WI38 (cell line): ENCODE data around the gene CCDC152.
"Not testable (repeated sequence)": the region's sequence is repeated elsewhere in the genome, so short reads cannot be mapped to it uniquely, and the experiment has no call there.

ENCODE experiments used
- H3K4me3 ChIP-seq: 2 replicates; pipeline ENCODE4 v1.5.1; 2011; ENCODE audit warnings: low read depth, mild to moderate bottlenecking, control low read depth, low read length
- TF ChIP-seq, protein P1 (sequence below): IDR thresholded peaks from 2 replicates; pipeline ENCODE4 v1.5.1; 2012; ENCODE audit warnings: low read depth, mild to moderate bottlenecking, control low read depth, low read length

The CCDC152 gene

DNA sequence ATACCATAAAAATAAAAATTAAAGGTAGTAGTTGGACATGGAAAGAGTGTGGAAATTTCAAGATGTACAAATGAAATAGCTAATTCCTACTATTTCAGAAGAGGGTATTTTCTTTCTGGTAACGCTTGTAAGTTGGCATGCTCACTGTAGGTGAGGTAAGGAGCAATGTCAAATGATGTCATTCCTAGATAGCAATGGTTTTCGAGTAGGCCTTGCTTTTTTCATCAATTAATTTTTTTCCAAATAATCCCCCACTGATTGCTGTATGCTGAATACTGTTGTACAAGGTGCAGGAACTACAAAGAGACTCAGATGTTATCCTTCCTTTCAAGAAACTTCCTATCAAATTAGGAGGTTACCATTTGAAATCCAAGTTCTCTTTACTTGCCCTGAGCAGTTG, 56.0 kb downstream of the CCDC152 start:
- H3K4me3 ChIP-seq: no peak overlapping the region
- TF ChIP-seq, protein P1, sequence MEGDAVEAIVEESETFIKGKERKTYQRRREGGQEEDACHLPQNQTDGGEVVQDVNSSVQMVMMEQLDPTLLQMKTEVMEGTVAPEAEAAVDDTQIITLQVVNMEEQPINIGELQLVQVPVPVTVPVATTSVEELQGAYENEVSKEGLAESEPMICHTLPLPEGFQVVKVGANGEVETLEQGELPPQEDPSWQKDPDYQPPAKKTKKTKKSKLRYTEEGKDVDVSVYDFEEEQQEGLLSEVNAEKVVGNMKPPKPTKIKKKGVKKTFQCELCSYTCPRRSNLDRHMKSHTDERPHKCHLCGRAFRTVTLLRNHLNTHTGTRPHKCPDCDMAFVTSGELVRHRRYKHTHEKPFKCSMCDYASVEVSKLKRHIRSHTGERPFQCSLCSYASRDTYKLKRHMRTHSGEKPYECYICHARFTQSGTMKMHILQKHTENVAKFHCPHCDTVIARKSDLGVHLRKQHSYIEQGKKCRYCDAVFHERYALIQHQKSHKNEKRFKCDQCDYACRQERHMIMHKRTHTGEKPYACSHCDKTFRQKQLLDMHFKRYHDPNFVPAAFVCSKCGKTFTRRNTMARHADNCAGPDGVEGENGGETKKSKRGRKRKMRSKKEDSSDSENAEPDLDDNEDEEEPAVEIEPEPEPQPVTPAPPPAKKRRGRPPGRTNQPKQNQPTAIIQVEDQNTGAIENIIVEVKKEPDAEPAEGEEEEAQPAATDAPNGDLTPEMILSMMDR: no peak

DNA sequence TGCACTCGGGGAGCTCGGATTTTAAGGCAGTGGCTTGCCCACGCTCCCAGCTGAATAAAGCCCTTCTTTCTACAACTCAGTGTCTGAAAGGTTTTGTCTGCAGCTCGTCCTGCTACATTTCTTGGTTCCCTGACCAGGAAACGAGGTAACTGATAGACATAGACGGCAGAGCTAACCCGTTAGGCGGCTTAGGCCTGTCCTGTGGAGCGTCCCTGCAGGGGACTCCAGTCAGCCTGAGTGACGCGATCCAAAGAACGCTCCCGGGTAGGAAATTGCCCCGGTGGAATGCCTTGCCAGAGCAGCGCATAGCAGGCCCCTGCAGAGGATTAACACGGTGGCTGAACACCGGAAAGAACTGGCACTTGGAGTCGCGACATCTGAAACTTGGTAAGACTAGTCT, 56.9 kb downstream of the CCDC152 start:
- TF ChIP-seq, protein P1: no peak
- no peak overlapping the region for H3K4me3 ChIP-seq

DNA sequence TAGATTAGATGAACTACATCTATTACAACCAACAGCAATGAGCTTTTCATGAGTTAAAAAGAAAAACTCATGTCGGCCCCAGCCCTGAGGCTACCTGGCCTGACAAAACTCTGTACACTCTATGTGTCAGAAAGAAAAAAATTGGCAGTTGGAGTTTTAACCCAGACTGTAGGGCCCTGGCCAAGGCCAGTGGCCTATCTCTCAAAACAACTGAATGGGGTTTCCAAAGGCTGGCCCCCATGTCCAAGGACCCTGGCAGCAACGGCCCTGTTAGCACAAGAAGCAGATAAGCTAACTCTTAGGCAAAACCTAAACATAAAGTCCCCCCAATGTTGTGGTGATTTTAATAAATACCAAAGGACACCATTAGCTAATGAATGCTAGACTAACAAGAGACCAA, 59.9 kb downstream of the CCDC152 start:
- H3K4me3 ChIP-seq: not testable (repeated sequence)

DNA sequence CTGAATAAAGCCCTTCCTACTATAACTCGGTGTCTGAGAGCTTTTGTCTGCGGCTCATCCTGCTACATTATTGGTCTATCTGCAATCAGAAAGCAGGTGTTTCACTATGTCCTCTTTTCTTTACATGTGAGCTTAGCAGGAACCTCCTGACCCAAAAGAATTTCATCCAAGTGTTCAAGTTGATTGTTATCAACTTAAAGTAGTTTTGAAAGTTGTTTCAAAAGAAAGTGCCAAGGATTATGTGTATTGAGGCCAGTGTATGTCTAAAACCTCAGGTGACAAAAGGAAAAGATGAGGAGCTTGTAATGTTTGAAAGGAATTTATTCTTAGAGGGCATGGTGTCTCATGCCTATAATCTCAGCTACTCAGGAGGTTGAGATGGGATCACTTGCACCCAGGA, 63.1 kb downstream of the CCDC152 start:
- H3K4me3 ChIP-seq: no peak overlapping the region
- TF ChIP-seq, protein P1: no peak

DNA sequence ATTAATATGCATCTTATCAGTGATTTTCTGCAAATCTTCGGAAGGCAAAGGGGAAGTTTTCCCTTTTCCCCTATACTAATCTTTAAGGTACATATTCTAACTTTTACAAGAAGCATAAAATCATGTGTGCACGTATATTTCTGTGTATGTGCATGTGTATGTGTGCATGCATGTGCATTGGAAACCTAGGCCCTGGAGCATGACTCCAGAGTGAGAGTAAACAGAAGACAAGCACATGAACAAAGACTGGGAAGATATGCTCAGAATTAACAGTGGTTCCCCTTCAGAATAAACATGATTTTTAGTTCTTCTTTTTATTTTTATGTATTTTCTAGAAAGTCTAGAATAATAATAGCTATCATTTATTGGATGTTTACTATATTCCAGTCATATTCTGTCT, 65.9 kb downstream of the CCDC152 start:
- TF ChIP-seq, protein P1: no peak
- no peak overlapping the region for H3K4me3 ChIP-seq

DNA sequence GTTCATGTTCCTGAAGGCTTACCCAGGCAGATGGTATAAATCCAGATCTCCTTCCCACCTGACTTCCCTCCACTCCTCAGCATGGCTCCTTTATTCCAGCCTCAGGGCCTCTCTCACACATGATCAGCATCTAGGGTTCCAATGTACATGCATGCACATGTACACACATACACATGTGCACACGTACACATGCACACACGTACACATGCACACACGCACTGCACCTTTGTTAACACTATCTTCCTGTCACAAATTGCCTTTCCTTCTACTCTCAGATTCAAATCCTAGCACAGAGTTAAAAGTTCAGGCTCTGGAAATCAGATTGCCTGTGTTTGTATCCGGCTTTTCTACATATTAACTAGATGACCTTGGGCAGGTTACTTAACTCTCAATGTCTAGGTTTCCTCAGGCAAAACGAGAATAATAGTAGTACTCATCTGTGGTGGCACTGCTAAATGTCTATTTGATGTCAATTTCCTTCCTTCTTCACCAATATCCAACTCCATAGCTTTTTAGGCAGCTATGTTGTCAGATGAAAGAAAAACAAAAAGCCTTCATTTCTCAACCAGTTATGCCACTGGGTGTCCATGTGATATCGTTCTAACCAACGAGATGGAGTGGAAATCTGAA, 67.8 kb downstream of the CCDC152 start:
- TF ChIP-seq, protein P1: no peak
- no peak overlapping the region for H3K4me3 ChIP-seq

DNA sequence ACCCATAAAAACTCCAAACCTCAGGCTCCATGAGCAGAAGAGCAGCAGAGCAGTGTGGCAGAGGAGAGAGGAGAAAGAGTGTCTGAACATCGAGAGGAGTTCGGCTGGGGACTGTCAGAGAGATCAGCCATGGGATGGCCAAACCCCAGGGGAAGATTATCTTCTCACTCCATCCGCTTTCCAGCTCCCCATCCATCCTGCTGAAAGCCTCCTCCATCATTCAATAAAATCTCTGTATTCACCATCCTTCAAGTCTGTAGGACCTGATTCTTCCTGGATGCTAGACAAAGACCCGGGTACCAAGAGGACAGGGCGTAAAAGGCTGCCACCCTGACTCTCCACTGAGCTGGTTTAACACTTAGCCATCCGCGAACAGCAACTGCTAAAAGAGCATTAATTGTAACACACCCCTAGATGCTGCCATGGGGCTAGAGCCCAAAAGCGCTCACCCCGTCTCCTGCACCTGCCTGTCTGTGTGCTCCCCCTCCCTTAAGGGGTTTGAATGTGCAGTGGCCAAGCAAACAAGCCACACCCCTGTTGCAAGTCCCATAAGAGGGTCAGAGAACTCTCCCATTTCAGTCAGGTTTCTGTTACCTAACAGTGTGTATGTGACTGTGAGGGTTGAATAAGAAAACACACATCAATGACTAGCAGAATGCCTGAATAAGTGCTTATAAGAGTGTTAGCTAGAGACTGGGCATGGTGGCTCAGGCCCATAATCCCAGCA, 69.0 kb downstream of the CCDC152 start:
- TF ChIP-seq, protein P1: no peak
- H3K4me3 ChIP-seq: no peak overlapping the region
